Measurements from ENCODE around the gene ETFA. TPM values are rescaled to one million over a fixed set of nuclear protein-coding genes. Genes with fewer than 3 reads are reported as not detected.

The ETFA gene
- polyA plus RNA-seq, 6 donors from 2014 or later = 88.5 to 115 (median 105) TPM

DNA sequence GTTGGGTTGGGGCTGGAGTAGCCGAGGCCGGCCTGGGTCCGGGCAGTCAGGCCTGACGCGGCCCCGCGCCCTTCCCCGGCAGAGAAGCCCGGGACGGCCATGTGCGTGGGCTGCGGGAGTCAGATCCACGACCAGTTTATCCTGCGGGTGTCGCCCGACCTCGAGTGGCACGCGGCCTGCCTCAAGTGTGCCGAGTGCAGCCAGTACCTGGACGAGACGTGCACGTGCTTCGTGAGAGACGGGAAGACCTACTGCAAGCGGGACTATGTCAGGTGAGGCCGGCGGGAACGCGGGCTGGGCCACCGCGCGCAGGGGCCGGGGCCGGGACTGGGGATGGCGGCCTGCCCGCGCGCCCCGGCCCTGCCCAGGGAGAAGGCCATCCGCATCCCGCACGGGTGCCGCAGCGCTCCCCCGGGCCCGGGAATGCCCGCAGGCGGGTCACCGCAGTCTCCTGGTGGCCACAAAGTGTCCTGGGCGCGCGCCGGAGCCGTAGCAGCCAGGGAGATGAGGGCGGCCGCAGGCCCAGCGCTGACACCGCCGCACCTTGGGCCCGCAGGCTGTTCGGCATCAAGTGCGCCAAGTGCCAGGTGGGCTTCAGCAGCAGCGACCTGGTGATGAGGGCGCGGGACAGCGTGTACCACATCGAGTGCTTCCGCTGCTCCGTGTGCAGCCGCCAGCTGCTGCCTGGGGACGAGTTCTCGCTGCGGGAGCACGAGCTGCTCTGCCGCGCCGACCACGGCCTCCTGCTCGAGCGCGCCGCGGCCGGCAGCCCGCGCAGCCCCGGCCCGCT lies 26.6 kb upstream of the ETFA start:
- peak overlapping the region in 2 of 6 donors; percentile 47 to 59 for H3K27ac Mint-ChIP-seq
- ATAC-seq (ENCODE audit: low read depth in 2 of 2) (no peak), DNase-seq (no peak)
- peaks cover 52 to 70% (median 67%) of the 10 kb centered on the region in 3 donors for H3K4me1 Mint-ChIP-seq
- H3K9me3 Mint-ChIP-seq = peaks cover 0 to 24% (median 10%) of the 10 kb centered on the region in 7 donors
- H3K36me3 Mint-ChIP-seq = peaks cover 0 to 7% of the 10 kb centered on the region in 2 donors
- H3K4me3 Mint-ChIP-seq = peak overlapping the region; percentile 66 to 95 (median 74)
- peaks cover 74 to 85% (median 80%) of the 10 kb centered on the region in 3 donors for H3K27me3 Mint-ChIP-seq

DNA sequence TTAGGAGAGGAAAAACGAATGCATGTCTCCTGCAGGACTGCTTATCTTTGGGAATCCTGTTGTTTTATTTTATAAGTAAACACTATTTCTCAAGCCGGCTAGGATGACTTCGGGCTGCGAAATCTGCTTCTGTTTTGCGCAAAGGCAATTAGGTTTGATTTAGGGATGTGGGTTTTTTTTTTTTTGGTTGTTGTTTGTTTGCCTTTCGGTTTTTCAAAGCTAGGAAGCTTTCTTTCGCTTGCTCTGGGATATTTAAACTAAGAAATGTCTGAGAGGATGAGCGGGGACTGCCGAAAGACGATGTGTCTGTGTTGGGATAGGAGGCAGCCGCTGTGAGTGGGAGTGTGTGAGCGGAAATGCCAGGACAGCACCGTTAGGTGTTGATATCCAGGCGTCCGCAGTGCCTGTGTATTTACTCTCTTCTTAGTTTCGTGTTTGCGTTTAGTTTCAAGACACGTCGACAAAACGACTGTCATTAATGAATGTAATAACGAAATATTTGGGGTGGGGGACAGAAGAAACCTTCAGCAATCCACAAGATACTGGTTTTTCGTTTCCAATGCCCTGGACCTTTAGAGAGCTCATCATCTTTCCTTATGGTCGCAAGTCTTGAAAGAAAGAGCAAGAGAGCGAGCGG lies 25.9 kb upstream of the ETFA start:
- DNase-seq (no peak), ATAC-seq (ENCODE audit: low read depth in 2 of 2) (no peak)
- H3K36me3 Mint-ChIP-seq = peaks cover 0 to 7% of the 10 kb centered on the region in 2 donors
- H3K9me3 Mint-ChIP-seq = peaks cover 0 to 24% (median 10%) of the 10 kb centered on the region in 7 donors
- H3K27me3 Mint-ChIP-seq = peaks cover 79 to 91% (median 86%) of the 10 kb centered on the region in 3 donors
- H3K4me3 Mint-ChIP-seq = peak overlapping the region; percentile 66 to 89 (median 76)
- peaks cover 52 to 69% (median 67%) of the 10 kb centered on the region in 3 donors for H3K4me1 Mint-ChIP-seq
- peak overlapping the region in 5 of 6 donors; percentile 59 to 94 (median 91) for H3K27ac Mint-ChIP-seq

DNA sequence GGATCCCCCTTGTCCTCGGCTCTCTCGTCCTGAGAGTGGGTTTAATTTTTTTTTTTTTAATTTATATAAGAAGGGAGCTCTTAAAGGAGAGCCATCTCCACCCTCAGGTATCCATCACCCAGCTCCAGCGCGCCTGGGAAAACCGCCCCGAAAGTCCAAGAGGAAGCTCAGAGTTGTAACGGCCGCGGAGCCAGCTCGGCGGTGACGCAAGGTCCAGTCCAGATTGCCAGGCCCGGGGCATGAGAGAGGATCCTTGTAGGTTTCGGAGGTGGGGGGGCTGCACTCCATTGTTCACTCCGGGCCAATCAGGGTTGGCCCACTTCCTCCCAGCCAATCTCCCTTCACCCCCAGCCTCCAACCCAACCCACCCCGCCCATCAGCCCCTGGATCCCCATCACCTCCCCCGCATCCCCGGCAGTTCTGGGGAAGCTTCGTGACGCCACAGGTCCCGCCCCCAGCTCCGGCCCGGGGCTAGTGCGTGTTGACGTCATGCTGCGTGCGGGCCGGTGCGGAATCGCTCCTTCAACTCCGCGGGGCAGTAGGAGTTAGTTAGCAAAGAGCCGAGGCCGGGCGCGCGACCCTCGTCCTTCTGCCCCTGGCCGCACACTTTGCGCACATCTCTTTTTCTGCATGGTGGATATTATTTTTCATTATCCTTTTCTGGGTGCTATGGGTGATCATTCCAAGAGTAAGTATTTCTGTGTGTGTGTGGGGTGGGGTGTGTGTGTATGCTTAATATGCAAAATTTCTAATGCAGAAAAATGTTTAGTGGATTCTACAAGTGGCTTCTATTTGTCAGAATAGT lies 25.2 kb upstream of the ETFA start, which contains the start of gene ISL2:
TSS of gene ISL2 (plus strand) at position 520 of the 805 bp plus-strand sequence. CDS start at position 631, 111 bp downstream.
- H3K4me3 Mint-ChIP-seq = peak within 1 kb of the TSS; percentile 70 to 91 (median 88)
- H3K27me3 Mint-ChIP-seq = peaks cover 72 to 84% (median 79%) of the 10 kb centered on the region in 3 donors
- peaks cover 0 to 24% (median 10%) of the 10 kb centered on the region in 7 donors for H3K9me3 Mint-ChIP-seq
- no peak for DNase-seq
- ATAC-seq (ENCODE audit: low read depth in 2 of 2) = peak in 1 of 2 donors; percentile 12
- peak within 1 kb of the TSS; percentile 60 to 94 (median 88) for H3K27ac Mint-ChIP-seq
- peaks cover 0 to 7% of the 10 kb centered on the region in 2 donors for H3K36me3 Mint-ChIP-seq
- peaks cover 46 to 62% (median 59%) of the 10 kb centered on the region in 3 donors for H3K4me1 Mint-ChIP-seq

- peak overlapping the region in 4 of 6 donors; percentile 60 to 87 (median 77) for H3K27ac Mint-ChIP-seq
- H3K36me3 Mint-ChIP-seq = peaks cover 0 to 7% of the 10 kb centered on the region in 2 donors
- ATAC-seq (ENCODE audit: low read depth in 2 of 2) (peak; percentile 25 to 29), DNase-seq (no peak)
- peaks cover 41 to 55% (median 53%) of the 10 kb centered on the region in 3 donors for H3K4me1 Mint-ChIP-seq
- peaks cover 0 to 24% (median 10%) of the 10 kb centered on the region in 7 donors for H3K9me3 Mint-ChIP-seq
- H3K27me3 Mint-ChIP-seq = peaks cover 73 to 82% (median 76%) of the 10 kb centered on the region in 3 donors
- H3K4me3 Mint-ChIP-seq = peak overlapping the region; percentile 57 to 91 (median 85)
Observed at GRCh38 chr15:76335307-76336253, 24.3 kb upstream of the ETFA start.

- Mint-ChIP-seq H3K27me3 (peaks cover 71 to 82% (median 78%) of the 10 kb centered on the region in 3 donors), H3K27ac (peak overlapping the region in 3 of 6 donors; percentile 32 to 87 (median 60))
Observed at GRCh38 chr15:76334438-76335306, 23.4 kb upstream of the ETFA start.

DNA sequence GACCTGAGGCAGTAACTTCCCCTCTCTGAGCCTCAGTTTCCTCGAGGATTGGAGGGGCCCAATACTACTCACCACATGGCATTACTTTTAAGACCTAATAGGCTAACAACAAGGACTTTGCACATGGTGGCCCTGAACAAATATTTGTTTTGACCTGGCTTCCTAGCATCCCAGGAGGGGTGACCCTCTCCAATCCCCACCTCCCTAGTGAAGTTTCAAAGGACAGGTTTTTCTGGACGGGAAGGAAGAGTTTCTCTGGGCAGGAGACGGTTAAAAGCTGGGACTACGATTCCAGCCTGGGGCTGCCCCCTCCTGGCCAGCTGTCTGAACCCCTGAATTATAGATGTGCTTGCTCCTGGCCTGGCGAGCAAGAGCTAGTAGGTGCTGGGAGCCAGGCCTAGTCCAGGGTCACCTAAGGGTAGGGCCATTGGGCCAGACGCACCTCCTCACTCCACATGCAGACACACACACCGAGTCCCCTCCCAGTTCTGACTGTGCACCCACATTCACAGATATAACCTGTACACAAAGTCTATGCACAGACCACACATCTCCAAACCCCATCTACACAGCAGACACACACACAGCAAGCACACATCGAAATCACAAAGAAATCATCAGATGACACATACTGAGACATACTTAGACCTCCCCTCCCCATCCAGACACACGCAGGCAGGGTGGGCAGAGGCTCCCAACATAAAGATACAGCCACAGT lies 22.6 kb upstream of the ETFA start:
- DNase-seq (no peak), ATAC-seq (ENCODE audit: low read depth in 2 of 2) (no peak)
- Mint-ChIP-seq H3K4me1 (peaks cover 26 to 41% (median 38%) of the 10 kb centered on the region in 3 donors), H3K27ac (peak overlapping the region in 1 of 6 donors; percentile 0), H3K4me3 (peak overlapping the region in 3 of 8 donors; percentile 17 to 38 (median 36)), H3K36me3 (peaks cover 0 to 7% of the 10 kb centered on the region in 2 donors), H3K27me3 (peaks cover 71 to 78% (median 77%) of the 10 kb centered on the region in 3 donors), H3K9me3 (peaks cover 0 to 24% (median 10%) of the 10 kb centered on the region in 7 donors)

More at GRCh38 chr15:76334438-76335306, 23.4 kb upstream of the ETFA start:
- DNase-seq (no peak), ATAC-seq (ENCODE audit: low read depth in 2 of 2) (no peak)
- peak overlapping the region in 7 of 8 donors; percentile 35 to 91 (median 86) for H3K4me3 Mint-ChIP-seq
- H3K4me1 Mint-ChIP-seq = peaks cover 33 to 48% (median 46%) of the 10 kb centered on the region in 3 donors
- peaks cover 0 to 7% of the 10 kb centered on the region in 2 donors for H3K36me3 Mint-ChIP-seq
- peaks cover 0 to 24% (median 10%) of the 10 kb centered on the region in 7 donors for H3K9me3 Mint-ChIP-seq

GRCh38 chr15:76333309-76333708 lies 22.0 kb upstream of the ETFA start:
- Mint-ChIP-seq H3K27ac (no peak overlapping the region), H3K4me1 (peaks cover 21 to 36% (median 32%) of the 10 kb centered on the region in 3 donors), H3K27me3 (peaks cover 71 to 78% (median 77%) of the 10 kb centered on the region in 3 donors), H3K9me3 (peaks cover 0 to 24% (median 10%) of the 10 kb centered on the region in 7 donors), H3K4me3 (peak overlapping the region in 1 of 8 donors; percentile 47), H3K36me3 (peaks cover 0 to 7% of the 10 kb centered on the region in 2 donors)
- DNase-seq = no peak
- ATAC-seq (ENCODE audit: low read depth in 2 of 2) = no peak

DNA sequence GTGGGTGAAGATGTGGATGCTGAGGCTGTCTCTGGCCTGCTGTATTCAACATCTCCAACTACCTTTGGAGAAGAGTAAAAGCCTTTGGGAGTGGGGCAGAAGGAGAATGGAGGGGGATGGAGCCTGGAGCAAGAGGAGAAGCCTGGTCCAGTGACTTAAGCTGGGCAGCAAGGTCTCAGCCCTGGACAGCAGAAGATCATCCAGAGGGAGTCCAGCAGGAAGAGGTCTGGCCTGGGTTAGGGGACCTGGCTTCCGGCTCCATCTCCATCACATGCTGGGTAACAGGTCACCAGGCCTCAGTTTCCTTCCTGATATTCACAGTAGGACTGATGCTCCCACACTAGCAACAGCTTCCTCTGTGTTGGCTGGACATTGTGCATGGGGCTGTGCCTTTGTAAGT lies 21.5 kb upstream of the ETFA start:
- no peak overlapping the region for H3K4me3 Mint-ChIP-seq
- H3K9me3 Mint-ChIP-seq = peaks cover 0 to 24% (median 10%) of the 10 kb centered on the region in 7 donors
- H3K27ac Mint-ChIP-seq = no peak overlapping the region
- peaks cover 3 to 7% of the 10 kb centered on the region in 2 donors for H3K36me3 Mint-ChIP-seq
- no peak for DNase-seq
- ATAC-seq (ENCODE audit: low read depth in 2 of 2) = no peak
- H3K4me1 Mint-ChIP-seq = peaks cover 20 to 36% (median 31%) of the 10 kb centered on the region in 3 donors
- peaks cover 76 to 81% (median 80%) of the 10 kb centered on the region in 3 donors for H3K27me3 Mint-ChIP-seq

GRCh38 chr15:76330080-76330680 lies 18.9 kb upstream of the ETFA start:
- H3K4me1 Mint-ChIP-seq = peaks cover 4 to 13% (median 9%) of the 10 kb centered on the region in 3 donors
- no peak overlapping the region for H3K4me3 Mint-ChIP-seq
- DNase-seq = no peak
- peaks cover 59 to 62% (median 59%) of the 10 kb centered on the region in 3 donors for H3K27me3 Mint-ChIP-seq
- H3K9me3 Mint-ChIP-seq = peaks cover 0 to 10% (median under 1%) of the 10 kb centered on the region in 7 donors
- peaks cover 0 to 4% of the 10 kb centered on the region in 2 donors for H3K36me3 Mint-ChIP-seq
- peak overlapping the region in 1 of 6 donors; percentile 73 for H3K27ac Mint-ChIP-seq
- no peak for ATAC-seq (ENCODE audit: low read depth in 2 of 2)

- DNase-seq = no peak
- Mint-ChIP-seq H3K4me1 (peaks cover under 1 to 2% (median 1%) of the 10 kb centered on the region in 3 donors), H3K9me3 (peaks cover 0 to 2% (median 0%) of the 10 kb centered on the region in 7 donors), H3K36me3 (peaks cover 0 to 4% of the 10 kb centered on the region in 2 donors), H3K27me3 (peaks cover 47 to 58% (median 49%) of the 10 kb centered on the region in 3 donors), H3K27ac (no peak overlapping the region), H3K4me3 (no peak overlapping the region)
- no peak for ATAC-seq (ENCODE audit: low read depth in 2 of 2)
Observed at GRCh38 chr15:76328958-76329357, 17.7 kb upstream of the ETFA start.
